Hepatocyte (in vitro differentiated cells): ENCODE results near the gene C14orf93. TPM values are rescaled to one million over a fixed set of nuclear protein-coding genes. Genes with fewer than 3 reads are reported as not detected.

Experiments used
- DNase-seq: peaks from one replicate; pipeline ENCODE4 v3.0.0-alpha.2; 2016; ENCODE audit warnings: low spot score
- H2AFZ ChIP-seq: fragments of 200-600 bp; sonication (generic); 2 replicates; pipeline ENCODE4 v1.6.0; 2016; ENCODE audit warnings: antibody characterized with exemption, mild to moderate bottlenecking
- H3K27ac ChIP-seq: fragments of 200-600 bp; sonication (generic); 2 replicates; pipeline ENCODE4 v1.5.1; 2016; ENCODE audit warnings: mild to moderate bottlenecking
- H3K27me3 ChIP-seq: fragments of 200-600 bp; sonication (generic); 2 replicates; pipeline ENCODE4 v1.6.1; 2016
- H3K36me3 ChIP-seq: fragments of 200-600 bp; sonication (generic); replicated peaks from 2 replicates; pipeline ENCODE4 v1.5.1; 2016; ENCODE audit warnings: low read depth; ENCODE audit not compliant: insufficient read depth
- H3K4me1 ChIP-seq: fragments of 200-600 bp; sonication (generic); 2 replicates; pipeline ENCODE4 v1.5.1; 2016; ENCODE audit warnings: mild to moderate bottlenecking, moderate library complexity; ENCODE audit not compliant: insufficient read depth
- H3K4me2 ChIP-seq: fragments of 200-600 bp; sonication (generic); 2 replicates; pipeline ENCODE4 v1.6.0; 2016
- H3K4me3 ChIP-seq: fragments of 200-600 bp; sonication (generic); 2 replicates; pipeline ENCODE4 v1.5.1; 2016; ENCODE audit warnings: mild to moderate bottlenecking
- H3K79me2 ChIP-seq: fragments of 200-600 bp; sonication (generic); 2 replicates; pipeline ENCODE4 v1.6.0; 2017; ENCODE audit warnings: mild to moderate bottlenecking
- H3K9me2 ChIP-seq: fragments of 200-600 bp; sonication (generic); replicated peaks from 2 replicates; pipeline ENCODE4 v1.6.0; 2017; ENCODE audit warnings: mild to moderate bottlenecking; ENCODE audit not compliant: insufficient read depth
- H3K9me3 ChIP-seq: fragments of 200-600 bp; sonication (generic); 2 replicates; pipeline ENCODE4 v1.5.1; 2016; ENCODE audit warnings: low read depth, mild to moderate bottlenecking
- H4K20me1 ChIP-seq: fragments of 200-600 bp; sonication (generic); 2 replicates; pipeline ENCODE4 v1.6.0; 2016; ENCODE audit warnings: mild to moderate bottlenecking; ENCODE audit not compliant: insufficient read depth, poor library complexity, severe bottlenecking
- EZH2 ChIP-seq: fragments of 200-600 bp; sonication (generic); IDR thresholded peaks from 2 replicates; pipeline ENCODE4 v1.6.1; 2016; ENCODE audit warnings: antibody characterized with exemption, mild to moderate bottlenecking, borderline replicate concordance
- EZH2phosphoT487 ChIP-seq: fragments of 200-600 bp; sonication (generic); IDR thresholded peaks from one replicate; pipeline ENCODE4 v1.6.1; 2018; ENCODE audit warnings: antibody characterized with exemption, mild to moderate bottlenecking, low read depth, moderate library complexity; ENCODE audit not compliant: unreplicated experiment, severe bottlenecking
- whole genome bisulfite sequencing: methylation state at CpG from one replicate; pipeline ENCODE4 v1.1.6; 2016; ENCODE audit warnings: low lambda C conversion rate; ENCODE audit errors: missing lambda C conversion rate; 5-methylcytosine and 5-hydroxymethylcytosine counted together
- polyA plus RNA-seq: library from polyadenylated mRNA; unstranded; fragments of >200 nt; fragmentation: Nextera tagmentation; extraction: Ambion mirVana; gene quantifications from 2 replicates; pipeline ENCODE4 v1.2.1, GENCODE V29; 2016
- total RNA-seq: library from RNA; depleted of rRNA; stranded (reverse); fragments of >200 nt; gene quantifications from 2 replicates; pipeline ENCODE4 v1.2.3, GENCODE V29; 2014
- TF ChIP-seq, protein P1 (sequence below): fragments of 200-600 bp; sonication (generic); IDR thresholded peaks from 2 replicates; pipeline ENCODE4 v1.5.1; 2016; ENCODE audit warnings: antibody characterized with exemption, mild to moderate bottlenecking; ENCODE audit not compliant: poor library complexity

C14orf93 gene
- total and polyA plus RNA-seq, 2 experiments from 2014 or later: 6.5 to 8.8 TPM

DNA sequence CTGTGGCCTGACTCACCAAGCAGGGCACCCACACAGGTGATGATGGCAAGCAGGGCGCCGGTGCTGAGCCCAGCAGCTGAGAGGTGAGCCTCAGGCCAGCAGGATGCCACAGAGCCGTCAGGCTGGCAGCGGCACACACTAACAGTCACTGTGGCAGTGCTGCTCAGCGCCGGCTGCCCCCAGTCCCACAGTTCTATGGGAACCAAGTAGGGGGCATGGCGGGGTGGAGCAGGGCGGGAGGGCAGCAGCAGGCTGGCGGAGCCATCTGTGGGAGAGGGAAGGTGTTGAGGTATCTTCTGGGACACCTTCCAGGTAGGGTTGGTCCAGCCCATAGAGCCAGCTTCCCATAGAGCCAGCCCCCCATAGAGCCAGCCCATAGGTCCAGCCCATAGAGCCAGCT lies 39.1 kb upstream of the C14orf93 start:
- H3K79me2 ChIP-seq: no peaks in the 10 kb centered on the region
- no peaks in the 10 kb centered on the region for H3K36me3 ChIP-seq
- H3K27me3 ChIP-seq: no peaks in the 10 kb centered on the region
- DNase-seq: no peak
- no peak overlapping the region for H3K4me2 ChIP-seq
- H4K20me1 ChIP-seq: no peaks in the 10 kb centered on the region
- H3K4me3 ChIP-seq: no peak overlapping the region
- H3K27ac ChIP-seq: no peak overlapping the region
- H3K9me2 ChIP-seq: no peaks in the 10 kb centered on the region
- no peaks in the 10 kb centered on the region for H3K4me1 ChIP-seq
- no peaks in the 10 kb centered on the region for H3K9me3 ChIP-seq
- TF ChIP-seq, protein P1, sequence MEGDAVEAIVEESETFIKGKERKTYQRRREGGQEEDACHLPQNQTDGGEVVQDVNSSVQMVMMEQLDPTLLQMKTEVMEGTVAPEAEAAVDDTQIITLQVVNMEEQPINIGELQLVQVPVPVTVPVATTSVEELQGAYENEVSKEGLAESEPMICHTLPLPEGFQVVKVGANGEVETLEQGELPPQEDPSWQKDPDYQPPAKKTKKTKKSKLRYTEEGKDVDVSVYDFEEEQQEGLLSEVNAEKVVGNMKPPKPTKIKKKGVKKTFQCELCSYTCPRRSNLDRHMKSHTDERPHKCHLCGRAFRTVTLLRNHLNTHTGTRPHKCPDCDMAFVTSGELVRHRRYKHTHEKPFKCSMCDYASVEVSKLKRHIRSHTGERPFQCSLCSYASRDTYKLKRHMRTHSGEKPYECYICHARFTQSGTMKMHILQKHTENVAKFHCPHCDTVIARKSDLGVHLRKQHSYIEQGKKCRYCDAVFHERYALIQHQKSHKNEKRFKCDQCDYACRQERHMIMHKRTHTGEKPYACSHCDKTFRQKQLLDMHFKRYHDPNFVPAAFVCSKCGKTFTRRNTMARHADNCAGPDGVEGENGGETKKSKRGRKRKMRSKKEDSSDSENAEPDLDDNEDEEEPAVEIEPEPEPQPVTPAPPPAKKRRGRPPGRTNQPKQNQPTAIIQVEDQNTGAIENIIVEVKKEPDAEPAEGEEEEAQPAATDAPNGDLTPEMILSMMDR: no peak
- TF ChIP-seq EZH2 (no peak), EZH2phosphoT487 (no peak)
- no peak overlapping the region for H2AFZ ChIP-seq
- WGBS: 95% methylated on average over 9 of the region's 9 CpGs

- H3K9me3 ChIP-seq: no peaks in the 10 kb centered on the region
- H3K27me3 ChIP-seq: no peaks in the 10 kb centered on the region
- TF ChIP-seq EZH2: no peak
- TF ChIP-seq, protein P1: no peak
- TF ChIP-seq EZH2phosphoT487: no peak
- H3K4me3 ChIP-seq: no peak overlapping the region
- no peak overlapping the region for H3K27ac ChIP-seq
- H3K4me2 ChIP-seq: no peak overlapping the region
- no peaks in the 10 kb centered on the region for H3K36me3 ChIP-seq
- H2AFZ ChIP-seq: no peak overlapping the region
- H3K9me2 ChIP-seq: no peaks in the 10 kb centered on the region
- no peaks in the 10 kb centered on the region for H3K79me2 ChIP-seq
- DNase-seq: no peak
- H3K4me1 ChIP-seq: no peaks in the 10 kb centered on the region
- WGBS: 97% methylated on average over 21 of the region's 85 CpGs
- no peaks in the 10 kb centered on the region for H4K20me1 ChIP-seq
Measured at GRCh38 chr14:23047751-23048693, 38.1 kb upstream of the C14orf93 start.

DNA sequence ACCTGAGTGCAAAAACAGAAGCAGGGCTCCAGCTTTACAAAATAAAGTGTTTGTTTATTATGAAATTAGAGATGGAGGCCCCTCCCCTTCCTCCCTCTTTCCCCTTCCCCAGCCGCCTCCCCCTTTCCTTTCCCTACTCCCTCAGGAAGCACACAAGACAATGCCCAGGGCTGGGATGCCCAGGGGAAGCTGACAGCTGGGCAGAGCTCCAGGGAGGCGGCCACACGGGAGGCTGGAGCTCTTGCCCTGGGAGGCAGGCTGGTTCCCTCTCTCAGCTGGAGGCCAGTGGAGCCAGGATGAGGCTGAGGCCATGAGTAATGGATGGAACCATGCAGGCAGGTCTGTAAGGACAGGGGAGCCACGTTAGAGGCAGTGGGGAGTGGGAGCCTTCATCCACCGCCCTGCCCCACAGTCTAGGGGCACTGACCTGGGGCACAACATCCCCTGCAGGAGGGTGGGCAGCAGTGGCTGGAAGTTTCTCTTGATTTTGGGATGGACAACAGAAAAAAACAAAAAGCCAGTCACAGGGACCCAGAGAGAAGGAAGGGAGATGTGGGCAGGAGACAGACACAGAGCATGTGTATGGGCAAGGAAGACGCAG lies 37.2 kb upstream of the C14orf93 start:
- Histone ChIP-seq H3K9me2 (no peaks in the 10 kb centered on the region), H2AFZ (no peak overlapping the region), H3K27ac (no peak overlapping the region), H3K4me2 (no peak overlapping the region), H4K20me1 (no peaks in the 10 kb centered on the region), H3K79me2 (no peaks in the 10 kb centered on the region), H3K27me3 (no peaks in the 10 kb centered on the region), H3K4me3 (no peak overlapping the region), H3K9me3 (no peaks in the 10 kb centered on the region), H3K36me3 (no peaks in the 10 kb centered on the region), H3K4me1 (no peaks in the 10 kb centered on the region)
- no peak for DNase-seq
- WGBS: 78% methylated on average over 6 of the region's 6 CpGs
- TF ChIP-seq, protein P1: no peak
- no peak for TF ChIP-seq EZH2phosphoT487
- no peak for TF ChIP-seq EZH2
